ENCODE data around the gene ELAVL3. TPM values are rescaled to one million over a fixed set of nuclear protein-coding genes. Genes with fewer than 3 reads are reported as not detected.

ELAVL3 gene
- total RNA-seq, 6 experiments from 2014 or later = not detected

GRCh38 chr19:11485245-11485837 lies 4.5 kb upstream of the ELAVL3 start:
- peaks cover 0 to 40% (median 11%) of the 10 kb centered on the region in 4 donors for H3K4me1 ChIP-seq
- H3K9me3 ChIP-seq = no peaks in the 10 kb centered on the region
- DNase-seq (peak; percentile 71 to 97 (median 93)), ATAC-seq (peak; percentile 53 to 86 (median 80))
- H3K36me3 ChIP-seq = no peaks in the 10 kb centered on the region
- H3K27ac ChIP-seq = peak overlapping the region in 2 of 3 donors; percentile 54 to 55
- H3K4me3 ChIP-seq = no peak overlapping the region
- 37% methylated on average over 9 of the region's 13 CpGs for WGBS (ENCODE audit: insufficient coverage, low coverage, low lambda C conversion rate, missing lambda C conversion rate)
- intact Hi-C loops (cut with DNase I) = no loop called here
- TF ChIP-seq, protein P1, sequence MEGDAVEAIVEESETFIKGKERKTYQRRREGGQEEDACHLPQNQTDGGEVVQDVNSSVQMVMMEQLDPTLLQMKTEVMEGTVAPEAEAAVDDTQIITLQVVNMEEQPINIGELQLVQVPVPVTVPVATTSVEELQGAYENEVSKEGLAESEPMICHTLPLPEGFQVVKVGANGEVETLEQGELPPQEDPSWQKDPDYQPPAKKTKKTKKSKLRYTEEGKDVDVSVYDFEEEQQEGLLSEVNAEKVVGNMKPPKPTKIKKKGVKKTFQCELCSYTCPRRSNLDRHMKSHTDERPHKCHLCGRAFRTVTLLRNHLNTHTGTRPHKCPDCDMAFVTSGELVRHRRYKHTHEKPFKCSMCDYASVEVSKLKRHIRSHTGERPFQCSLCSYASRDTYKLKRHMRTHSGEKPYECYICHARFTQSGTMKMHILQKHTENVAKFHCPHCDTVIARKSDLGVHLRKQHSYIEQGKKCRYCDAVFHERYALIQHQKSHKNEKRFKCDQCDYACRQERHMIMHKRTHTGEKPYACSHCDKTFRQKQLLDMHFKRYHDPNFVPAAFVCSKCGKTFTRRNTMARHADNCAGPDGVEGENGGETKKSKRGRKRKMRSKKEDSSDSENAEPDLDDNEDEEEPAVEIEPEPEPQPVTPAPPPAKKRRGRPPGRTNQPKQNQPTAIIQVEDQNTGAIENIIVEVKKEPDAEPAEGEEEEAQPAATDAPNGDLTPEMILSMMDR (IDR thresholded peaks at IDR 0.05) = no peak
- no peak for TF ChIP-seq POLR2A (IDR thresholded peaks at IDR 0.05)
- H3K27me3 ChIP-seq = peaks cover 0 to 12% of the 10 kb centered on the region in 2 donors

- DNase-seq = peak in 1 of 3 donors; percentile 29
- no peak overlapping the region for H3K4me3 ChIP-seq
- peaks cover 0 to 12% of the 10 kb centered on the region in 2 donors for H3K27me3 ChIP-seq
- WGBS (ENCODE audit: insufficient coverage, low coverage, low lambda C conversion rate, missing lambda C conversion rate) = 90% methylated on average over 28 of the region's 57 CpGs
- H3K27ac ChIP-seq = no peak overlapping the region
- H3K4me1 ChIP-seq = peaks cover 0 to 29% (median 6%) of the 10 kb centered on the region in 4 donors
- no peak for TF ChIP-seq POLR2A (IDR thresholded peaks at IDR 0.05)
- TF ChIP-seq, protein P1 (IDR thresholded peaks at IDR 0.05) = no peak
- H3K9me3 ChIP-seq = no peaks in the 10 kb centered on the region
- ATAC-seq = no peak
- intact Hi-C loops (cut with DNase I) = no loop called here
- H3K36me3 ChIP-seq = no peaks in the 10 kb centered on the region
Measured at GRCh38 chr19:11483366-11484111, 2.7 kb upstream of the ELAVL3 start.

- ATAC-seq = peak; percentile 71 to 84 (median 76)
- WGBS (ENCODE audit: insufficient coverage, low coverage, low lambda C conversion rate, missing lambda C conversion rate) = no CpG with 5 or more reads among the region's 58 CpGs
- no peaks in the 10 kb centered on the region for H3K9me3 ChIP-seq
- H3K4me1 ChIP-seq = peaks cover 0 to 29% (median 6%) of the 10 kb centered on the region in 4 donors
- peaks cover 0 to 12% of the 10 kb centered on the region in 2 donors for H3K27me3 ChIP-seq
- DNase-seq = peak; percentile 79 to 85 (median 84)
- TF ChIP-seq POLR2A (IDR thresholded peaks at IDR 0.05) = no peak
- TF ChIP-seq, protein P1 (IDR thresholded peaks at IDR 0.05) = peak; percentile 93 to 97 (median 95)
- peak overlapping the region in 2 of 3 donors; percentile 2 to 24 for H3K4me3 ChIP-seq
- H3K27ac ChIP-seq = no peak overlapping the region
- intact Hi-C loops (cut with DNase I) = no loop called here
- H3K36me3 ChIP-seq = no peaks in the 10 kb centered on the region
Measured at GRCh38 chr19:11482384-11483050, 1.7 kb upstream of the ELAVL3 start.

DNA sequence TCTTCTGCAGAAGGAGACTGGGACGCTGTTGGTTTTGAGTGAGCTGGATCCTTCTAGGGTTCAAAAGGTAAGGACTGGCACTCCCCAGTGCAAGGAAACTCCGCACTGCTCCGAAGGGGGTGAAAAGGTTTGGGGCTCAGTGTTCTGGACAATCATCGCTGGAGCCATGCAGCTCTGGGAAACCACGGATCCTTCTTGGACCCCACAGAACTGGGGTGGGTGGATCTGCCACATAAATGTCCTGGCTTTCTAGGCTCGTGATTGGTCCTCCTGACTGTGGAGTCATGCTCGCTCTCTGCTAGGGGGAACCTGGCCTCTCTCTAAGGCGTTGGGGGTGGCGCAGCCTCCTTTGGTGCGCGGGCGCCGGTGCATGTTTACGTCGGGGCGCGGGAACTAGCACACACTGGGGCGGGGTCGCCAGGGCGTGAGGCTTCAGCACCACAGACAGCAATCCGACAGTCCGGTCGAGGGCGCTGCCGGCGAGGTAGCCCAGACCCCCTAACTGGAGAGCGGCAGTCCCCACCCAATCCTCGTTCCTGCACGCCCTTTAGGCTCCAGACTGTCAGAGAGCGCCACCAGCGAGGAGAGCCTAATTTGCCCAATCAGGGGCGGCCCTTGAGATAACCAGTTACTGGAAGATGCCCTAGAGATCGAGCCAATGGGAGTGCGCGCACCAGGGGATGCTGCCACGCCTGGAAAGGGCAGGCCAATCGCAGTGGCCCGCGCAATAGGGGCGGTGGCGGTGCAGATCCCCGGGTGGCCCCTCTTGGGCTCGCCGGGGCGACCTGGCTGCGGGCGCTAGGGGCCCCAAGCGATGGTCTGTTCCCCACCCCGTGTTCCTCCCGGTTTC lies 913 bp upstream of the ELAVL3 start:
- 26% methylated on average over 5 of the region's 50 CpGs for WGBS (ENCODE audit: insufficient coverage, low coverage, low lambda C conversion rate, missing lambda C conversion rate)
- Histone ChIP-seq H3K27ac (no peak overlapping the region), H3K9me3 (no peaks in the 10 kb centered on the region), H3K4me1 (peaks cover 0 to 29% (median 6%) of the 10 kb centered on the region in 4 donors), H3K36me3 (no peaks in the 10 kb centered on the region), H3K27me3 (peaks cover 0 to 12% of the 10 kb centered on the region in 2 donors), H3K4me3 (peak overlapping the region in 2 of 3 donors; percentile 2 to 24)
- TF ChIP-seq POLR2A (IDR thresholded peaks at IDR 0.05) = no peak
- ATAC-seq = peak; percentile 43 to 61 (median 48)
- intact Hi-C loops (cut with DNase I) = no loop called here
- peak; percentile 60 to 75 (median 68) for DNase-seq
